Measurements from ENCODE around the gene C6orf47. TPM values are rescaled to one million over a fixed set of nuclear protein-coding genes. Genes with fewer than 3 reads are reported as not detected.

The C6orf47 gene
- total and polyA plus RNA-seq, 10 of the 15 experiments (the other 5 are each of a cell fraction or from before 2014, with no cell fraction given) = 0.16 to 20.4 (median 17.3) TPM; not detected in 1

DNA sequence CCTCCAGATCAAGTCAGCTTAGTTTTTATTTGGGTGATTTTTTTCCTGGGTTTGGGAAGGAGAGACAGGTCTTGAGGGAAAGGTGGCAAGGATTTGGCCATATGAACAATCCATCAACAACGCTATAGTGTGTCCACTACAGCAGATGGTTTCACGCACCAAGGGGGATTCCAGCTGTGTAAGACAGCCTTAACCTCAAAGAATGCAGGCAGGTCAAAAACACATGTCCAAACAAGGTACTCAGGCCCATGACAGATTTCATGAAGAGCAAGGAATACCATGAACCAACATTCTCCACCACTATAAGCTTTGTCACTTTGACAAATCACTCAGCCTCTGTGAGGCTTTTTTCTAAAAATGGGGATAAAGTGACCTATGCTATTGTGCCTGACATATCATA is 43.6 kb downstream of the C6orf47 start (continued):
- TF ChIP-seq, protein P1, sequence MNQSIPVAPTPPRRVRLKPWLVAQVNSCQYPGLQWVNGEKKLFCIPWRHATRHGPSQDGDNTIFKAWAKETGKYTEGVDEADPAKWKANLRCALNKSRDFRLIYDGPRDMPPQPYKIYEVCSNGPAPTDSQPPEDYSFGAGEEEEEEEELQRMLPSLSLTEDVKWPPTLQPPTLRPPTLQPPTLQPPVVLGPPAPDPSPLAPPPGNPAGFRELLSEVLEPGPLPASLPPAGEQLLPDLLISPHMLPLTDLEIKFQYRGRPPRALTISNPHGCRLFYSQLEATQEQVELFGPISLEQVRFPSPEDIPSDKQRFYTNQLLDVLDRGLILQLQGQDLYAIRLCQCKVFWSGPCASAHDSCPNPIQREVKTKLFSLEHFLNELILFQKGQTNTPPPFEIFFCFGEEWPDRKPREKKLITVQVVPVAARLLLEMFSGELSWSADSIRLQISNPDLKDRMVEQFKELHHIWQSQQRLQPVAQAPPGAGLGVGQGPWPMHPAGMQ (IDR thresholded peaks at IDR 0.05; ENCODE audit: borderline replicate concordance) = no peak
- no peak for TF ChIP-seq SIX5 (IDR thresholded peaks at IDR 0.05; ENCODE audit: low read depth, low read length, severe bottlenecking)
- TF ChIP-seq NR2C2 (IDR thresholded peaks at IDR 0.05; ENCODE audit: borderline replicate concordance, control insufficient read depth, insufficient read length, low read depth) = no peak
- no peak for TF ChIP-seq MXI1 (IDR thresholded peaks at IDR 0.05; ENCODE audit: low read depth, low read length)

DNA sequence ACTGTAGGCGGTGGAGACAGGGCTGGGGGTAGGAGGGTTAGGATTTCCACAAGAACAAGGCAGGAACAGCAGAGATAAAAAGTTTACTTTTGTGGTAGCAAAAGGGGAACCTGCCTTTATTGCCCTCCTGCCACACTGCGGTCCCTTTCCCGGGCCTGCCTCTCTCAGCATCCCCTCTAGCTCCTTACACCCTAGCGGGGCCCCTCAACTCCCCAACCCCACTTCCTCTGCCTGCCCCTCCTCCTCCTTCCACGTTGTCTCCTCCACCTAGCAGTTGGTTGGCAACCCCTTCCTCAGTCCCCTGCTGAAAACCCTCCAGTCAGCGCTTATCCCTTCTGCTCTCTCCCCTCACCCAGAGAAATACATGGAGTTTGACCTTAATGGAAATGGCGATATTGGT is 44.8 kb downstream of the C6orf47 start:
- Histone ChIP-seq H2AFZ (ENCODE audit: control insufficient read depth, low read depth, low read length) (peak overlapping the region; percentile 81), H3K27me3 (replicated peaks in 1 of 2; ENCODE audit: control insufficient read depth in 2 of 2, insufficient read depth in 2 of 2, low read length in 1 of 2) (no peaks in the 10 kb centered on the region), H3K9ac (ENCODE audit: control insufficient read depth, insufficient read depth, low read length) (peak overlapping the region; percentile 78), H3K4me3 (peak overlapping the region; percentile 69), H3K4me2 (ENCODE audit: control insufficient read depth, insufficient read depth) (peak overlapping the region; percentile 96), H4K20me1 (ENCODE audit: control insufficient read depth, insufficient read depth) (no peaks in the 10 kb centered on the region), H3K27ac (ENCODE audit: control insufficient read depth, insufficient read depth) (peak overlapping the region; percentile 93), H3K4me1 (ENCODE audit: control insufficient read depth, insufficient read depth, low read length) (peaks cover 29% of the 10 kb centered on the region), H3K79me2 (ENCODE audit: control insufficient read depth, insufficient read depth, low read length) (peaks cover 12% of the 10 kb centered on the region), H3K36me3 (ENCODE audit: control insufficient read depth in 2 of 2, insufficient read depth in 2 of 2, low read length in 1 of 2) (no peaks in the 10 kb centered on the region), H3K9me3 (replicated peaks; ENCODE audit: control insufficient read depth, insufficient read depth, low read length) (no peaks in the 10 kb centered on the region)
- no TSS peak for BruUV-seq (replicated peaks)
- ChIA-PET RAD21 (ENCODE audit: unreplicated experiment) (interaction anchor here (1.2 to 3.8 kb wide), 6 partner anchors 17 to 122 kb away, joined by 3 to 27 read pairs (median 4); partner anchors contain the start of genes GPANK1 and LTB), CTCF (interaction anchor here (1.5 to 10.5 kb wide), 4 partner anchors 17 to 122 kb away, joined by 3 to 95 read pairs (median 11); no protein-coding TSS in a partner anchor), POLR2A (interaction anchor here (0.6 to 3.4 kb wide), 14 partner anchors 17 to 342 kb away, joined by 3 to 19 read pairs (median 4); partner anchors contain the start of genes BAG6, C6orf47, DDX39B and NCR3), SMC1A (ENCODE audit: uncharacterized antibody, unreplicated experiment) (interaction anchor here (0.7 to 9.6 kb wide), 11 partner anchors 18 to 319 kb away, joined by 3 to 78 read pairs (median 3); partner anchors contain the start of genes ATP6V1G2, NCR3 and NFKBIL1)
- FAIRE-seq (no peak), DNase-seq (ENCODE audit: low read depth, low spot score) (no peak), ATAC-seq (no peak)
- intact Hi-C loops (cut with micrococcal nuclease; ENCODE audit: unreplicated experiment) = loop anchor here (5.0 kb wide), 1 partner anchor 118 kb away; the partner anchor contains the start of gene MICB
- WGBS (ENCODE audit: insufficient coverage, insufficient replicate concordance, low lambda C conversion rate, missing lambda C conversion rate) = 36% methylated on average over 5 of the region's 7 CpGs
- in situ Hi-C loops (cut with MboI) = no loop called here
- TF ChIP-seq NBN (IDR thresholded peaks at IDR 0.05) = peak; percentile 50
- TF ChIP-seq HDAC2 (IDR thresholded peaks at IDR 0.05) = no peak
- TF ChIP-seq EED (IDR thresholded peaks at IDR 0.05; ENCODE audit: low read depth) = peak; percentile 60; the same call in 1 of the 2 replicates
- peak; percentile 61 for TF ChIP-seq RUNX3 (IDR thresholded peaks at IDR 0.05; ENCODE audit: low read length)
- TF ChIP-seq IKZF1 (conservative IDR thresholded peaks at IDR 0.05) = peak; percentile 37
- TF ChIP-seq, protein P2, sequence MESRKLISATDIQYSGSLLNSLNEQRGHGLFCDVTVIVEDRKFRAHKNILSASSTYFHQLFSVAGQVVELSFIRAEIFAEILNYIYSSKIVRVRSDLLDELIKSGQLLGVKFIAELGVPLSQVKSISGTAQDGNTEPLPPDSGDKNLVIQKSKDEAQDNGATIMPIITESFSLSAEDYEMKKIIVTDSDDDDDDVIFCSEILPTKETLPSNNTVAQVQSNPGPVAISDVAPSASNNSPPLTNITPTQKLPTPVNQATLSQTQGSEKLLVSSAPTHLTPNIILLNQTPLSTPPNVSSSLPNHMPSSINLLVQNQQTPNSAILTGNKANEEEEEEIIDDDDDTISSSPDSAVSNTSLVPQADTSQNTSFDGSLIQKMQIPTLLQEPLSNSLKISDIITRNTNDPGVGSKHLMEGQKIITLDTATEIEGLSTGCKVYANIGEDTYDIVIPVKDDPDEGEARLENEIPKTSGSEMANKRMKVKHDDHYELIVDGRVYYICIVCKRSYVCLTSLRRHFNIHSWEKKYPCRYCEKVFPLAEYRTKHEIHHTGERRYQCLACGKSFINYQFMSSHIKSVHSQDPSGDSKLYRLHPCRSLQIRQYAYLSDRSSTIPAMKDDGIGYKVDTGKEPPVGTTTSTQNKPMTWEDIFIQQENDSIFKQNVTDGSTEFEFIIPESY (IDR thresholded peaks at IDR 0.05) = no peak
- TF ChIP-seq, protein P3, sequence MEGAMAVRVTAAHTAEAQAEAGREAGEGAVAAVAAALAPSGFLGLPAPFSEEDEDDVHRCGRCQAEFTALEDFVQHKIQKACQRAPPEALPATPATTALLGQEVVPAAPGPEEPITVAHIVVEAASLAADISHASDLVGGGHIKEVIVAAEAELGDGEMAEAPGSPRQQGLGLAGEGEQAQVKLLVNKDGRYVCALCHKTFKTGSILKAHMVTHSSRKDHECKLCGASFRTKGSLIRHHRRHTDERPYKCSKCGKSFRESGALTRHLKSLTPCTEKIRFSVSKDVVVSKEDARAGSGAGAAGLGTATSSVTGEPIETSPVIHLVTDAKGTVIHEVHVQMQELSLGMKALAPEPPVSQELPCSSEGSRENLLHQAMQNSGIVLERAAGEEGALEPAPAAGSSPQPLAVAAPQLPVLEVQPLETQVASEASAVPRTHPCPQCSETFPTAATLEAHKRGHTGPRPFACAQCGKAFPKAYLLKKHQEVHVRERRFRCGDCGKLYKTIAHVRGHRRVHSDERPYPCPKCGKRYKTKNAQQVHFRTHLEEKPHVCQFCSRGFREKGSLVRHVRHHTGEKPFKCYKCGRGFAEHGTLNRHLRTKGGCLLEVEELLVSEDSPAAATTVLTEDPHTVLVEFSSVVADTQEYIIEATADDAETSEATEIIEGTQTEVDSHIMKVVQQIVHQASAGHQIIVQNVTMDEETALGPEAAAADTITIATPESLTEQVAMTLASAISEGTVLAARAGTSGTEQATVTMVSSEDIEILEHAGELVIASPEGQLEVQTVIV (IDR thresholded peaks at IDR 0.05; ENCODE audit: borderline replicate concordance, partially characterized antibody) = no peak
- TF ChIP-seq LARP7 (IDR thresholded peaks at IDR 0.05) = no peak
- TF ChIP-seq SREBF1 (IDR thresholded peaks at IDR 0.05; ENCODE audit: low read length) = 0 out of 2 replicates have a peak, but pooled peaks have one; percentile 17
- no peak for TF ChIP-seq RFX5 (IDR thresholded peaks at IDR 0.05; ENCODE audit: low read depth, low read length)
